H54 (cell line): ENCODE measurements around the gene PIKFYVE.
A peak's percentile ranks its signal among the peaks of the same experiment; 100 is the strongest.
"Not testable (repeated sequence)": the region's sequence is repeated elsewhere in the genome, so short reads cannot be mapped to it uniquely, and the experiment has no call there.

Experiments used
- DNase-seq: peaks from one replicate; pipeline ENCODE4 v3.0.0; 2011; ENCODE audit warnings: low spot score, mixed read lengths; ENCODE audit not compliant: insufficient read length
- FAIRE-seq: peaks from 3 replicates; lab custom pipeline; 2011; peaks lifted over from hg19 to GRCh38; lab: Jason Lieb, UNC
- POLR2A ChIP-seq: IDR thresholded peaks from 2 replicates; pipeline ENCODE4 v1.6.1; 2011; ENCODE audit warnings: low read depth, mild to moderate bottlenecking, low read length

The PIKFYVE gene

GRCh38 chr2:208346756-208347155, 80.7 kb downstream of the PIKFYVE start:
- DNase-seq (no peak), FAIRE-seq (peak; percentile 38)
- TF ChIP-seq POLR2A = no peak

- no peak for TF ChIP-seq POLR2A
- DNase-seq (no peak), FAIRE-seq (no peak)
Measured at GRCh38 chr2:208350610-208351009, 84.6 kb downstream of the PIKFYVE start.

GRCh38 chr2:208352644-208353567, 86.9 kb downstream of the PIKFYVE start:
- no peak for FAIRE-seq
- TF ChIP-seq POLR2A = no peak
- DNase-seq = no peak

GRCh38 chr2:208354964-208355381, 88.9 kb downstream of the PIKFYVE start:
- no peak for TF ChIP-seq POLR2A
- DNase-seq (no peak), FAIRE-seq (no peak)

- DNase-seq, FAIRE-seq: not testable (repeated sequence)
Measured at GRCh38 chr2:208356420-208356819, 90.4 kb downstream of the PIKFYVE start.

GRCh38 chr2:208356846-208357574, 91.0 kb downstream of the PIKFYVE start:
- no peak for TF ChIP-seq POLR2A
- FAIRE-seq (peak; percentile 72), DNase-seq (no peak)

- no peak for DNase-seq
- no peak for FAIRE-seq
- no peak for TF ChIP-seq POLR2A
Measured at GRCh38 chr2:208358758-208359631, 92.9 kb downstream of the PIKFYVE start.

- FAIRE-seq = no peak
- no peak for TF ChIP-seq POLR2A
- no peak for DNase-seq
Measured at GRCh38 chr2:208359632-208359986, 93.6 kb downstream of the PIKFYVE start.

- FAIRE-seq (no peak), DNase-seq (no peak)
- no peak for TF ChIP-seq POLR2A
Measured at GRCh38 chr2:208360259-208361076, 94.4 kb downstream of the PIKFYVE start.

- FAIRE-seq (no peak), DNase-seq (no peak)
- TF ChIP-seq POLR2A = no peak
Measured at GRCh38 chr2:208361077-208361441, 95.0 kb downstream of the PIKFYVE start.

- FAIRE-seq (peak; percentile 85), DNase-seq (no peak)
- no peak for TF ChIP-seq POLR2A
Measured at GRCh38 chr2:208363485-208363884, 97.4 kb downstream of the PIKFYVE start.

- no peak for DNase-seq
- no peak for TF ChIP-seq POLR2A
- FAIRE-seq = peak; percentile 27
Measured at GRCh38 chr2:208366215-208367127, 100.4 kb downstream of the PIKFYVE start.
